HTR-8/SVneo (cell line): ENCODE results near the gene ARMC12.

Experiments used
- DNase-seq: peaks from one replicate; pipeline ENCODE4 v3.0.0; 2011; ENCODE audit warnings: low spot score, mixed read lengths; ENCODE audit not compliant: insufficient read length
- FAIRE-seq: peaks from 2 replicates; lab custom pipeline; 2011; peaks lifted over from hg19 to GRCh38; lab: Jason Lieb, UNC

The ARMC12 gene

GRCh38 chr6:35759426-35759825 lies 22.6 kb downstream of the ARMC12 start:
- no peak for FAIRE-seq
- DNase-seq, result no peak

DNA sequence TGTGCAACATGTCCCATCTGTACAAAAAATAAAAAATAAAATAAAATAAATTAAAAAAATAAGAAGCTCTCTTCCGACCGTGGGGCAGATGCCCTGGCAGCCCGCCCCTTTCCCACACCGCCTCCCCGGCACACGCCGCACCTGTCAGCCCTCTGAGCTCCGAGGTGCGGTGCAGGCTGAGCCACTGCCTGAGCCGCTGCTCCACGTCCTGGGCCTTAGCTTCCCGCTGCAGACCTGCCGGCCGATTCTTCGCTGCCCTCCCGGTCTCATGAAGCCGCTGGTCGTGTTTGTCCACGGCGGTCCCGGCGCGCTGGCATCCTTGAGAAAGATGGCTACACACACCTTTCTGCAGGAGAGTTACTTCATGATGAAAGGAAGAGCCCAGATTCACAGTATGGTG lies 28.9 kb downstream of the ARMC12 start:
- DNase-seq, result no peak

DNA sequence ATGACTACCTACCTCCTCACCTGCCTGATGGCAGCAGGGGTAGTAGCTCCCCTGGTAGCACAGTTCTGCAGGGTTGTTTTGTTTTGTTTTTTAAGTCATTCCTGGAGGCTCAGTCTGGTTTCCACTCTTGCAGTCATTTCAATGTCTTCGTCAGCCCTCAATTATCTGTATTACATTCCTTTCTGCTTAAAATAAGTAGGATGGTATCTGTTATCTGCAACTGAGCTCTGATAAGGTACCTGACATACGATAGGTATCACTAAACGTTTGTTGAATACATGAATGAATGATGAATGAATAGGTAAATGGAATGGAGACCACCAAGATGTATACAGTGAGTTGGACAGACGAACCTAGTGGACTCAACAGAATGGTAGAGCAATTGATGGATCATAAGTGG lies 32.4 kb downstream of the ARMC12 start:
- no peak for DNase-seq
- FAIRE-seq, result no peak

More for the DNA sequence above, 28.9 kb downstream of the ARMC12 start:
- FAIRE-seq, result no peak

GRCh38 chr6:35771343-35771627 lies 34.5 kb downstream of the ARMC12 start:
- FAIRE-seq, result no peak
- DNase-seq, result no peak

- DNase-seq (no peak), FAIRE-seq (no peak)
Measured at GRCh38 chr6:35774116-35774794, 37.4 kb downstream of the ARMC12 start.

DNA sequence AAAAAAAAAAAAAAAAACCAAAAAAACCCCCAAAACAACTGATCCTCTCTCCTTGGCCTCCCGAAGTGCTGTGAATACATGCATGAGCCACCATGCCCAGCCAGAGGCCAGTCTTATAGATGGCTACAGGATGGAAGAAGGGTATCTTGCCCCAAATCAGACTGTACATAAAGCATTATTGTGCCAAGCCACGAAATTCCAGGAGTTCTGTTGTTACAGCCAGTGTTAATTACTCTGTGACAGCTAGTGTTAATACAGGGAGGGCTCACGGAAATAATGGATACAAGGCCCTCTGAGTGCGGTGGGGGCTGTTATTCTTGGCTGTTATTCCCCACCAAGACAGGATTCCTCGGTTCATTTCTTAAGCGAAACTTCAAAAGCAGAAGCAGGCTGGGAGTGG lies 38.2 kb downstream of the ARMC12 start:
- FAIRE-seq (no peak), DNase-seq (no peak)

DNA sequence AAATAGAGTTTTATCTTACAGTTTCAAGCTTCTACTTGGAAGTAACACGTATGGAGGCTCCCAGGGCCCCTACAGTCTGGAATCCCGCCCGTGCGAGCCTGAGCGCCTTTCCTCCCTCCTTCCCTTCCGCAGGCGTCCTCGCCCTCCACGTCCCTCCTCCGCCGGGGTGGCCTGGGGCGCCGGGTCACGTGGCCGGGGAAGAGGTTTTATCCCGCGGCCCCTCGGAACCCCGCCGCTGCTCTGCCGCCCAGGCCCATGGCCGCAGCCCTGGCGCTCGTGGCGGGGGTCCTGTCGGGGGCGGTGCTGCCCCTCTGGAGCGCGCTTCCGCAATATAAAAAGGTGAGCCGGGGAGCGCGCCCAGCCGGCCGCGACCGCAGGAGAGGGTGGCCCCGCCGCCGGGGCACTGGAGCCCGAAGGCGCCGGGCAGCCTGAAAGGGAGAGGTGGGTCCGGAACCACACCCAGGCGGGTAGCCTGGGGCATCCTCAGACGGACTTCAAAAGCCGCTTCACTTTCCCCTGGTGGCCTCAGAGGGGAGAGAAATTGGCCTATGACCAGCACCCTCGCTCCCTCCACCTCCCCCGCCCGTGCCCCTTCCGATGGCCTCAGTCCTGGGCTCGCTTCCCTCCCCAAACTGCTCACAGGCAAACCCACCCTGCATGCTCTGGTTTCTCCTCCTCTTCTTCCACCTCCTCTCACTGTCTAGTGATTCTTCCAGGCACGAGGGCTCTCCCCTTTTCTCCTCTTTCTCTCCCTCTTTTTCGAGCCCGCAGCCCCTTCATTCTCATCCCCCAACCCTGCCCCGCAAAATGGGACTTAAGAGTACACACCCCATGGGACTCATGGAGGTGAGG lies 39.8 kb downstream of the ARMC12 start, which contains the start of gene CLPSL2:
Gene CLPSL2 (plus strand): TSS at position 235 of the 852 bp plus-strand sequence. CDS start 21 bp downstream, at position 256.
- DNase-seq, result peak; percentile 68

DNA sequence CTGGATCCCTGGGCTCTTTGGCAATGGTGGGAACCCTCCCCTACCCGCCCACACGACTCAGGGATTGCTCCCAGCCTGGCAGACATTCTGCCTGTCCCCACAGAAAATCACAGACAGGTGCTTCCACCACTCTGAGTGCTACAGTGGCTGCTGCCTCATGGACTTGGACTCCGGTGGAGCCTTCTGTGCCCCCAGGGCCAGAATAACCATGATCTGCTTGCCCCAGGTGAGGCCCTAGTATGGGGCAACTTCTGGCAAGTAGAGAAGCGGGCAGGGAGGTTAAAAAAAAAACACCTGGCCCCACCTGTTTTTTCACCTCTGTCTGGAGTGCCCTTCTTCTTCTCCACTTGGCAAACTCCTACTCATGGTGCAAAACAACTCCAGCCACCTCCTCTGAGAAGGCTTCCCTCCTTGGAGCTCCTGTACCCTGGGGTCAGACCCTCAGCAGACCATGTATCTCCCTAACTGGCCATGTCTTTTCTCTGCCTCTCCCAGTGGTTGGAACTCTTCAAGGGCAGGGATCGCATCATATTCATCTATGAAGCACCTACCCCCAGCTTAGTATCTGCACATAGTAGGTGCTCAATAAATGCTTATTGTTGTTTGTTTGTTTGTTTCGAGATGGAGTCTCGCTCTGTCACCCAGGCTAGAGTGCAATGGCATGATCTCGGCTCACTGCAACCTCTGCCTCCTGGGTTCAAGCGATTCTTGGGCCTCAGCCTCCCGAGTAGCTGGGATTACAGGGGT lies 40.7 kb downstream of the ARMC12 start:
- FAIRE-seq (no peak), DNase-seq (no peak)

More for the DNA sequence above, 39.8 kb downstream of the ARMC12 start, which contains the start of gene CLPSL2:
- peak; percentile 65 for FAIRE-seq

- DNase-seq (no peak), FAIRE-seq (no peak)
Measured at GRCh38 chr6:35778437-35778836, 41.6 kb downstream of the ARMC12 start.

DNA sequence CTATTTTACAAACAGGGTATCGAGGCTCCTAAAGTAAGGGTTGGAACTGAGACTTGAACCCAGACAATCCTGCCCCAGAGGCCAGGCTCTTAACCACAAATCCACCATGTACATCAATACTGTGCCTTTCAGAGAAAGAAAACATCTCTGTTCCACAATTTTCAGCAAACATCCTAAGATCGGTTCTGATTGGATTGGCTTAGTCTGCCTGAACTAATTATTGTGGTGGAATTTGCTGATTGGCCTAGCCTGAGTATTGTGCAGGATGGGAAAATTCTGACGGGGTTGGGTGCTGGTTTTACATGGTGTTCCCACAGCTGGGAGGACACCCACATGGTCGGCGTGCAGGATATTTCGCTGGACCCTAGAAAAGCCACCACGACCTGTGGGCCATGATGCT lies 43.9 kb downstream of the ARMC12 start, which contains the start of gene CLPSL1:
Gene CLPSL1 (plus strand): TSS at position 301 of the 400 bp plus-strand sequence. CDS start 92 bp downstream, at position 393.
- FAIRE-seq (no peak), DNase-seq (no peak)

DNA sequence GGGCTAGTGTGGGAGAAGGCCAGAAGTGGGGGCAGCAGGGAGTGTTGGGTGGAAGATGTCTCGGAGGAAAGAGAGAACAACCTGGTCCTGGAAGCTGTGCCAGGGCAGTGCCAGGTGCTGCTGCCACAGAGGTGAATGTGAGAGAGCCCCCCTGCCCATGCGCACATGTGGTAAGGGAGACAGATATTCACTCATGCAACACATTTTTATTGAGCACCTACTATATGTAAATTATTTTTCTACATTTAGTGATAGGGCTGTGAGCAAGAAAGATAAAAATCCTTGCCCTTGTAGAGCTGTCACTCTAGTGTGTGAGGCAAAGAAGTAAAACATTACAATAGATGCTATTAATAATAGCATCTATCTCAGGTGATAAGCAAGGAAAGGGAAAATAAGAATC lies 44.5 kb downstream of the ARMC12 start:
- no peak for FAIRE-seq
- no peak for DNase-seq

- FAIRE-seq (no peak), DNase-seq (no peak)
Measured at GRCh38 chr6:35782424-35782823, 45.6 kb downstream of the ARMC12 start.

GRCh38 chr6:35784200-35784599 lies 47.4 kb downstream of the ARMC12 start:
- FAIRE-seq, result no peak
- DNase-seq, result no peak

- DNase-seq (no peak), FAIRE-seq (no peak)
Measured at GRCh38 chr6:35786272-35786671, 49.4 kb downstream of the ARMC12 start.

GRCh38 chr6:35786810-35787209 lies 50.0 kb downstream of the ARMC12 start:
- DNase-seq (no peak), FAIRE-seq (no peak)

- no peak for FAIRE-seq
Measured at GRCh38 chr6:35787266-35788218, 50.7 kb downstream of the ARMC12 start.

GRCh38 chr6:35788423-35788982 lies 51.7 kb downstream of the ARMC12 start:
- FAIRE-seq, result no peak
- no peak for DNase-seq

More at GRCh38 chr6:35787266-35788218, 50.7 kb downstream of the ARMC12 start:
- no peak for DNase-seq

GRCh38 chr6:35790683-35791082 lies 53.9 kb downstream of the ARMC12 start:
- no peak for DNase-seq
- no peak for FAIRE-seq
